HG02938 (cell line): ENCODE results near the gene LIPT1.
"Not testable (repeated sequence)": the region's sequence is repeated elsewhere in the genome, so short reads cannot be mapped to it uniquely, and the experiment has no call there.

ENCODE experiments used
- ATAC-seq: cut with Tn5 transposase; IDR thresholded peaks from one replicate; pipeline ENCODE4 v1.9.1; 2021; ENCODE audit warnings: mild to moderate bottlenecking, moderate library complexity; ENCODE audit not compliant: unreplicated experiment

LIPT1 gene

DNA sequence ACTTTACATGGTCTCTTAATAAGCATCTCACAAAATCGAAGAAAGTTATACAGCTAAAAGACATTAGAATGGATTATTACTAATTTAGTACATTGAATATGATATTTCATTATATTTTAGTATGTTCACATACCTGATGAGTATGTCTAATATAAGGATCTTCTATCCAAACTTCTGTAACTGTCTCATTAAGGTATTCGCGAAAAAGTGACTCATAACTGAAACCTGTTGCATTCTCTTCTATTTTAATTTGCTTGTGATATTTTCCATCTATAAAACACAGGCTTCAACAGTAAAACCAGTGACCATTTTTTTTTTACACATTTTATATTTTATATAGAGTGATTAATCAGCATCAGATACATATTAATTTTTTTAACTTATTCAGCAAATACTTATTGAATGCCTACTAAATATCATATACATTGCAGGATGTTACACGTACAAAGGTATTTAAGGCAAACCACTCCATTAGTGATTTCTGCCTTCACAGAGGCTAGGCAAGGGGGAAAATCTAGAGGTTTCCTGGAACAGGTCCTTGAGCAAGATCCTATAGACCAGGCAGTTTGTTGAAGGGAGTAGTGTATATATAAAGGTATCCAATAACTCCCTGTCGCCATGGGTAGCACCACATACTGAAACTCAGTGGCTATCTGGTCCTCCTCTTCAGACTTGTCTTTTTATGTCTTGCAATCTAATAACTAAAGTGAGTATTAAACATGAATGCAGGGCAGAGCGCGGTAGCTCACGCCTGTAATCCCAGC, 16.8 kb downstream of the LIPT1 start:
- ATAC-seq: no peak

DNA sequence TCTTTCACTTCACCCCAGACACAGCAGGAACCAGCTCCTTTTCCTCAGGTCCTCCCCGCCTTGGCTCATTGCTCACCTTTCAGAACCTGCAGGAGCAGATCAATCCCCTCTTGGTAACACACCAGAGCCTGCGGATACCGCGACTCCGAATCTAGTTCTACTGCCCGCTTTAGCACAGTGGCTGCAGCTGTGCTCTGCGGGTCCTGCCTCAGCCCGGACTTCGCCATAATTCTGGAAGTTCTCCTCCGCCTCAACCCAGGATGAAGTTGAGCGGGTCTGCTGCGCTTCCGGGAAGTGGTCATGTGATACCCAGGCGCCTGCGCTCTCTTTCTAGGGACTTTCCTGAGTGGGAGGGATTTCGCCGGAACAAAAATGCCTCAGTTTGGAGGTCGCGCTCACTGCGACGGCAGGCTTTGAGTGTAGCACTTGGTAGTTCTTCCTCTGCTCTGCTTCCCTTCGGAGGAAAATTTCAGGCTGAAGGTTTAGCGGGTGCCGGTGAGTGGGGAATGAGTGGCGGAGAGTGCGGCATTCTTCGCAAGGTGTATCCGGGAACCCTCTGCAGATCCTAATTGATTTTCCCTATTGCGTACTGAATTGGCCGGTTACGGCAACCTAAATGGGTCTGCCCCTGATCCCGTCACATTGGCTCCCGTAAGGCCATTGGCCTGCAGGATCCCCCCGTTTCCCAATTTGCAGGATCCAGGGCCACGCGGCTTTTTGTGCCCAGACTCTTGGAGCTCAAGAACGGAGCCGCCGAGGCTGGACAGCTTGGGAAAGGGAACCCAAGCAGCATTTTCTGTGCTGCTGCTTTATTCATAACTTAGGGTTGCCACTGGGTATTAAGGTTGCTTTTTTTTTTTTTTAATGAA, 26.2 kb downstream of the LIPT1 start, which contains the start of the genes MITD1 and MRPL30:
MITD1 (minus strand) TSS at position 304 of the 869 bp plus-strand sequence; CDS start at position 227, 77 bp downstream.
MRPL30 (plus strand) TSS at position 430 of the 869 bp plus-strand sequence. CDS start 5,020 bp downstream, outside the sequence.
- peak; percentile 89 for ATAC-seq

DNA sequence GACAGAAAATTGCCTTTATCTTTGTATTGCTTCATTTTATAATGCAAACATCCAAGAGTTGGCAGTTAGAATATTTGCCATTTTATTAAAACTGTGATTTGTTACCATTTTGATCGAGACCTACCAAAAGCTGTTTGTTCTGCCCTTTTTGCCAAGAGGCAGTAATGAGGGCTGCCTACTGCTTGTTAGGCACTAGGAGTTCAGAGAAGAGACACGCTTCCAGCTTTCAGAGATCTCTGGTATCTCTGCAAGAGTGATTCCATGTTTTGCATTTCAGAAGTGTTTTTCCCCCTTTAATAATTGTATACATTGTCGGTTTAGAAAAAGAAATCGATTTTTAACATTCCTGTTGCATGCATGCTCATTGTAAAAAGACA, 26.8 kb downstream of the LIPT1 start:
- ATAC-seq: no peak

DNA sequence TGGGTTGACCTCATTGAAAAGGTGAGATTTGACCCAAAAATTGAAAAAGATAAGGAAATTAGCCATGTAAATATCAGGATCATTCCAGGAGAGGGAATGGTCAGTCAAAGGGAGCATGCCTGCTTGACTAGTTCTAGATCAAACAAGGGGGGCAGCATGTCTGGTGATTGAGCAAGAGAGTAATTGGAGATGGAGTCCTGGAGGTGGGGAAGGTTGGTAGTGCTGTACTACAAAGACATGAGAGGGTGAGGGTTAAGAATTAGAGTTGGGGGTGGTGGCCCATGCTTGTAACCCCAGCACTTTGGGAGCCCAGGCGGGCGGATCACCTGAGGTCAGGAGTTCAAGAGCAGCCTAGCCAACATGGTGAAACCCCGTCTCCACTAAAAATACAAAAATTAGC, 28.3 kb downstream of the LIPT1 start:
- ATAC-seq: no peak

DNA sequence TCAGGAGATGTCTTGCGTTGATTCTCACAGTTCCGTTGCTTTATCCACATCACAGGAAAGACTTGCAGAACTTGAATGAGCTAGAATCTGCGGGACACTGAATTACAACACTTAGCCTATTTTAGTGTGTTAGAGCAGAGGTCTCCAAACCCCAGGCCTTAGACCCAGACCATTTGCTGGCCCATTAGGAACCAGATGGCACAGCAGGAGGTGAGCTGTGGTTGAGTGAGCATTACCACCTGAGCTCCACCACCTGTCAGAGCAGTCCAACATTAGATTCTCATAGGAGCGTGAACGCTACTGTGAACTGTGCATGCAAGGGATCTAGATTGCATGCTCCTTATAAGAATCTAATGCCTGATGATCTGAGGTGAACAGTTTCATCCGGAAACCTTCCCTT, 30.0 kb downstream of the LIPT1 start:
- ATAC-seq: no peak

DNA sequence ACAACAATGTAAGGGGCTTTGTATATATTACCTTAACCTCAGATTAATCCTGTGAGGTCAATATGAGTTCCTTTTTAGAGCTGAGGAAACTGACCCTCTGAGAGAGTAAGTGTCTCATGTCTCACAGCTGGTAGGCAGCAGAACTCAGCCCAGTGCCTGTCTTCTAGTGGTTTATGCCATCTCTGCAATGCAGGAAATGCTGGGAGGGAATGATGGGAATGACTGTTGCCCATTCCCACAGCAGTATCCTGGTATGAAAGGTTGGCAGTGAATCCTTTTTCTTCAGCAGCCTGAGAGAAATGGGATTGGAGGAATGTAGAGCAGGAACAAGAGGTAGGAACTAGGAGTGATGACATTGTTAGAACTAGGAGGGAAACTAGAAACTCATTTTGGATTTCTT, 32.2 kb downstream of the LIPT1 start:
- ATAC-seq: no peak

DNA sequence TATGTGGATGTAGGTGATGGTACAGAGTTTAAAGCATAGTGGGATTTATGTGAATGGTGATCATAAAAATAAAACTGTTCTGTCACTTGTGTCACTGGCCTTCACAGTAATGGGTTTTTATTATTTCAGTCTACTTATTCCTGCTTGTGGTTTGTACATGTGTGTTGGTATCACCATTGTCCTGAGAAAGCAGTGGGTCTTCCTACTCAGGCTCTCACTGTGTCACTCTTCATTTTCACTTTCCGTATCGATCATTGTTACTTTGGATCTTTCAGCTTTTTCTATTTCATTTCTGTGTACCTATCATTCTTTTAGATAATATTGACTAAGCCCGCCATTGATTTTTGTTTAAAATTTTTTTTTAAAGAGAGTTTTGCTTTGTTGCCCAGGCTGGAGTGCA, 33.6 kb downstream of the LIPT1 start:
- ATAC-seq: no peak

DNA sequence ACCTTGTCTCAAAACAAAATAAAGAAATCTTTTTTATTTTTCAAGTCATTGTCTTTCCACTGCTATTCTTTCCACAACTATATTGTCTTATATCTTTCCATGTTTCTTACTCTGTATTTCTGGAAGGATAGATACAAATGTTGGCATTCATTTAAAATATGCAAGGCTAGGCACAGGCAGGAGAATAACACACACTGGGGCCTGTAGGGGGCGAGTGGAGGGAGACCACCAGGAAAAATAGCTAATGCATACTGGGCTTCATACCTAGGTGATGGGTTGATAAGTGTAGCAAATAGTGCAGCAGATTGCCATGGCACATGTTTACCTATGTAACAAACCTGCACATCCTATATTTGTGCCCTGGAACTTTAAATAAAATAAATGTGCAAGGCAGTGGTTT, 35.8 kb downstream of the LIPT1 start:
- ATAC-seq: no peak

DNA sequence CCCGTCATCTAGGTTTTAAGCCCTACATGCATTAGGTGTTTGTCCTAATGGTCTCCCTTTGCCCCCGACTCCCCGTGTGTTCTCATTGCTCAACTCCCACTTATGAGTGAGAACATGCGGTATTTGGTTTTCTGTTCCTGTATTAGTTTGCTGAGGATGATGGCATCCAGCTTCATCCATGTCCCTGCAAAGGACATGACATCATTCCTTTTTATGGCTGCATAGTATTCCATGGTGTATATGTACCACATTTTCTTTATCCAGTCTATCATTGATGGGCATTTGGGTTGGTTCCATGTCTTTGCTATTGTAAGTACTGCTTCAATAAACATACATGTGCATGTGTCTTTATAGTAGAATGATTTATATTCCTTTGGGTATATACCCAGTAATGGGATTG, 37.6 kb downstream of the LIPT1 start:
- ATAC-seq: not testable (repeated sequence)

DNA sequence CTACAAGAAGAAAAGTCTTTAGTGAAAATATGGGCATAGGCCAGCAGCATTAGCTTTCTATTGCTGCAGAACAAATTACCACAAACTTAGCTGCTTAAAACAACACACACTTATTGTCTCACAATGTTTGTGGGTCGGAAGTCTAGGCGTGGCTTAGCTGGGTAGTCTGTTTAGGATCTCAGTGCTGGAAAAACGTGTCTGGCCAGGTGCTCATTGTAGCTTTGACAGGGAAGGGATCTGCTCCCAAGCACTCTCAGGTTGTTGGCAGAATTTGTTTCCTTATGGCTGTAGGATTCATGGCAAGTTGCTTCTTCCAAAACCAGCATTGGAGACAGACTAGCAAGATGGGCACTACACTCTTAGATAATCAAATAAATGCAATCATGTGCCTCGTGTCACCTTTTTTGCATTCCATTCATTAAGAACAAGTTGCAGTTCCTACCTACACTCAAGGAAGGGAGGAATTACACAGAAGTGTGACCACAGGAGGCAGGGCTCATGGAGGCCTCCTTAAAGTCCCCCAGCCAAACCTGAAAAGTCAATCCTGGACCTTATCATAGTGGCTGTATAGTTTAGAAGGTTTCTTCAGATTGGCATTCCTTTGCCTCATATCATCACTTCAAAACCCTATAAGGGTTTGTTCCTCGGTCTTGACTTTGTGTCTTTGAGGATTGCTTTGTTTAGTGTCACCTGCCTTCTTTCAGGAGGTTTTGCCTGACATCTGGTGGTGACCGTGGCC, 43.5 kb downstream of the LIPT1 start:
- ATAC-seq: no peak

DNA sequence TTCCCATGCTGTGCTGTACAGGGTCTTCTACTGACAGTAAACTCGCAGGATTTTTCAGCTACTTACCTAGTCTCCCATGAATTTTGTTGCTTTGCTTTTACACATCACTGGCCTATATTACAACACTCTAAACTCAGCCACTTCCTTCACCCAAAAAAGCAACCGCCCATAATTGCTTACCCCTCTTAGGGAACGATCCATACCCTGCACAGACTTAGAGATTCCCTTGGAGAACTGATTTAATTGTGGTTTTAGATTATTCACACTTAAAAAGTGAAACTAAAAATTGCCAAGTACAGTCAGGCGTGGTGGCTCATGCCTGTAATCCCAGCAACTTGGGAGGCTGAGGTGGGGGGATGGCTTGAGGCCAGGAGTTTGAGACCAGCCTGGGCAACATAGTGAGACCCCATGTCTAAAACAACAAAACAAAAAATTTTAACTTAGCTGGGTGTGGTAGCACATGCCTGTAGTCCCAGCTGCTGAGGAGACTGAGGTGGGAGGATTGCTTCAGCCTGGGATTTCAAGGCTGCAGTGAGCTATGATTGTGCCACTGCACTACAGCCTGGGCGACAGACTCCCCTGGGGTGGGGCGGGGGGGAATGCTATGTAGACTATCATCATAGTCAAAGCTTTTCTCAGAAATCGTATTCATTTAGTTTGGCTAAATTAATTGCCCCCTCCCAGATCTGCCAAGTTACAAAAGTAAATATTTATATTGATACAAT, 45.5 kb downstream of the LIPT1 start:
- no peak for ATAC-seq

DNA sequence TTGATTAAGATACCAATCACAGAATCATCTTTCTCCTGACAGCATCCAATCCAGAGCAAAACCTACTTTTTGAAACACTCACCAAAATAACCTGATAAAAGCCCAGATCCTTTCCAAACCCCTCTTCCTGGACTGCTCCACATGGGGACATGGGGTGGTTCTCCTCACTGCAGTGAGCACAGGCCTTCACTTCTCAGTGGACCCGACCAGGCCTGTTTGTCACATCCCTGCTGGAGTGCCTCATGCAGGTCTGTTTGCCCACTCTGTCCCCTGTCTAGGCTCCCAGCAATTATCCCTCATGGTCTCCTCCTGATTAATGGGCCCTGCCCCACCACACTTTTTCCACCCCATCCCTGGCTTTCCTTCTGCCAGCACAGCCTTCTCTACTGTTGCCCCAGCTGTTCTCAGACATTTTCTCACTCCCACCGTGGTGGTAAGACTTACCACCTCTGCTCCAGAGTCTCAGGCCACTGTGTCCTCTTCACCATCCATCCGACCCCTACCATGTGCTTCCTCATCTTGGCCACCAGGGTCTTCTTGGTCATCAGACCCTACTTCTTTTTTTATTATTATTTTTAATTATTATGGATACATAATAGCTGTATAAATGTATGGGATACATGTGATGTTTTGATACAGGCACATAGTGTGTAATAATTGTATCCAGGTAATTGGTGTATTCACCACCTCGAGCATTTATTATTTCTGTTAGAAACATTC, 47.4 kb downstream of the LIPT1 start:
- no peak for ATAC-seq

DNA sequence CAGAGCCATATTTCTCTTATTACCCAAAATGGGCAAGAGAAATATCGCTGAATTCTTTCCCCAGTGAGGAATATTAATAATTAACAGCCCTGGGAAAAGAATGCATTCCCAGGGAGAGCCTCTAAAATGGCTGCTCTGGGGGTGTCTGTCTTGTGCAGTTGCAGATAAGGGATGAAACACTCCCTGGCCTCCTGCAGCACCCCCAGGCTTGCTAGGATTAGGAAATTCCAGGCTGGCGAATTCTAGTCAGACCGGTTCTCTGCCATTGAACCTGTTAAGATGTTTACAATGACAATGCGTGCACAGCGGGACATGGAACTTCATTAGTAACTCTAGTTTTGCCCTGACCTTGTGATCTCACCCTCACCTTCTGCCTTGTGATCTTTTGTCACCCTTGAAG, 50.7 kb downstream of the LIPT1 start:
- ATAC-seq: no peak
